ENCODE data around the gene GTF3C5.
"Not testable (repeated sequence)": the region's sequence is repeated elsewhere in the genome, so short reads cannot be mapped to it uniquely, and the experiment has no call there.

The GTF3C5 gene

GRCh38 chr9:132989414-132989996, 41.3 kb upstream of the GTF3C5 start:
- WGBS: 91% methylated on average over 23 of the region's 23 CpGs
- H3K4me3 ChIP-seq (ENCODE audit: low read length): no peak overlapping the region
- H3K36me3 ChIP-seq (ENCODE audit: insufficient read depth, low read length): no peaks in the 10 kb centered on the region
- H3K4me1 ChIP-seq (ENCODE audit: insufficient read depth, low read length): peaks cover 9% of the 10 kb centered on the region; the same call in 1 of the 2 replicates
- H3K27ac ChIP-seq (ENCODE audit: low read depth, low read length): no peak overlapping the region
- H3K27me3 ChIP-seq (ENCODE audit: insufficient read depth, low read length): no peaks in the 10 kb centered on the region; the same call in 1 of the 2 replicates
- H3K9ac ChIP-seq (ENCODE audit: low read depth, low read length): no peak overlapping the region
- no peaks in the 10 kb centered on the region for H3K9me3 ChIP-seq (ENCODE audit: insufficient read depth, low read depth, low read length)

GRCh38 chr9:132989998-132990557, 40.7 kb upstream of the GTF3C5 start:
- not testable (repeated sequence) for H3K9me3 ChIP-seq (ENCODE audit: insufficient read depth, low read depth, low read length); H3K36me3 ChIP-seq (ENCODE audit: insufficient read depth, low read length); H3K9ac ChIP-seq (ENCODE audit: low read depth, low read length); H3K27ac ChIP-seq (ENCODE audit: low read depth, low read length); H3K27me3 ChIP-seq (ENCODE audit: insufficient read depth, low read length); H3K4me3 ChIP-seq (ENCODE audit: low read length)
- peaks cover 12% of the 10 kb centered on the region; the same call in 1 of the 2 replicates for H3K4me1 ChIP-seq (ENCODE audit: insufficient read depth, low read length)
- 86% methylated on average over 4 of the region's 4 CpGs for WGBS

GRCh38 chr9:132990781-132991180, 40.0 kb upstream of the GTF3C5 start:
- Histone ChIP-seq H3K4me1 (ENCODE audit: insufficient read depth, low read length) (peaks cover 12% of the 10 kb centered on the region; the same call in 1 of the 2 replicates), H3K9me3 (ENCODE audit: insufficient read depth, low read depth, low read length) (no peaks in the 10 kb centered on the region), H3K4me3 (ENCODE audit: low read length) (no peak overlapping the region), H3K36me3 (ENCODE audit: insufficient read depth, low read length) (no peaks in the 10 kb centered on the region), H3K27ac (ENCODE audit: low read depth, low read length) (no peak overlapping the region), H3K9ac (ENCODE audit: low read depth, low read length) (no peak overlapping the region), H3K27me3 (ENCODE audit: insufficient read depth, low read length) (no peaks in the 10 kb centered on the region)
- 95% methylated on average over 14 of the region's 14 CpGs for WGBS

DNA sequence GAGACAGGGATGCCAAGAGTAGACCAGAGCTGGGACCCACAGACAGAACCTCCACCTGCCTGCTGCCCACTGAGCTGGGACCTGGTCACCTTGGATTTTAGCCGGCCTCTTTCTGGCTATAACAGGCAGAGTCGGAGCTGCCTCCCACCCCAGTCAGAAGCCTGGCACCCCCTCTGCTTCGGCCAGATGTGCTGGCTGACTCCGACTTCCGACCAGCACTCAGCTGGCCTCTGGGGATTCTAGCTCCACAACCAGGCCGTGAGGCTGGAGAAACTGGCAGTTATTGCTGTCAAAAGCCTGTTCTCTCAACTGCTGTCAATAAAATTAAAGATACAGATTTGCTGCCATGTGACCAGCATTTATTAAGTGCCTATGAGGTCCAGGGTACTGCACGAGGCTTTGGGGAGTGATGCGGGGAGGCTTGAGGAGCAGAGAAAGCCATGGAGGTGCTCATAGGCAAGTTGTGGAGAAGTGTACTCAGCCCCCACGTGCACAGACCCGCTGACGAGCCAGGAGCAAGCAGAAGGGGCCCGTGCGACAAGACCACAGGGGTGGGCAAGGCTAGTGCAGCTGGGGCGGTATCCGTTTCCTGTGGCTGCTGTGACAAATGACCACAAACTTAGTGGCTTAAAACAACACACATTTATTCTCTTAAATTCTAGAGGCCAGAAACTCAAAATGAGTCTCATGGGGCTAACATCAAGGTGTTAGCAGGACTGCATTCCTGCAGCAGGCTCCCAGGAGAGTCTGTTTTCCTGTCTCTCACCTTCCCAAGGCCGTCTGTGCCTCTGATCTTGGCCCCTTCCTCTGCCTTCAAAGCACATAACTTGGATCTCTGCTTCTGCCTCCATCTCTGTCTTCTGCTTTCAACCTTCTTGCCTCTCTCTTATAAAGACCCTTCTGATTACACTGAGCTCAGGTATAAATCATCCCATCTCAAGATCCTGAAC, 39.2 kb upstream of the GTF3C5 start:
- H3K36me3 ChIP-seq (ENCODE audit: insufficient read depth, low read length): no peaks in the 10 kb centered on the region
- H3K9me3 ChIP-seq (ENCODE audit: insufficient read depth, low read depth, low read length): no peaks in the 10 kb centered on the region
- no peaks in the 10 kb centered on the region for H3K27me3 ChIP-seq (ENCODE audit: insufficient read depth, low read length)
- no peak overlapping the region for H3K9ac ChIP-seq (ENCODE audit: low read depth, low read length)
- WGBS: 81% methylated on average over 16 of the region's 16 CpGs
- no peak overlapping the region for H3K27ac ChIP-seq (ENCODE audit: low read depth, low read length)
- H3K4me1 ChIP-seq (ENCODE audit: insufficient read depth, low read length): peaks cover 12% of the 10 kb centered on the region; the same call in 1 of the 2 replicates
- H3K4me3 ChIP-seq (ENCODE audit: low read length): no peak overlapping the region

GRCh38 chr9:132993511-132993939, 37.3 kb upstream of the GTF3C5 start:
- Histone ChIP-seq H3K4me1 (ENCODE audit: insufficient read depth, low read length) (peaks cover 12% of the 10 kb centered on the region; the same call in 1 of the 2 replicates), H3K4me3 (ENCODE audit: low read length) (no peak overlapping the region), H3K9ac (ENCODE audit: low read depth, low read length) (no peak overlapping the region), H3K27ac (ENCODE audit: low read depth, low read length) (no peak overlapping the region), H3K36me3 (ENCODE audit: insufficient read depth, low read length) (no peaks in the 10 kb centered on the region), H3K27me3 (ENCODE audit: insufficient read depth, low read length) (no peaks in the 10 kb centered on the region), H3K9me3 (ENCODE audit: insufficient read depth, low read depth, low read length) (no peaks in the 10 kb centered on the region)
- WGBS: 87% methylated on average over 14 of the region's 14 CpGs

DNA sequence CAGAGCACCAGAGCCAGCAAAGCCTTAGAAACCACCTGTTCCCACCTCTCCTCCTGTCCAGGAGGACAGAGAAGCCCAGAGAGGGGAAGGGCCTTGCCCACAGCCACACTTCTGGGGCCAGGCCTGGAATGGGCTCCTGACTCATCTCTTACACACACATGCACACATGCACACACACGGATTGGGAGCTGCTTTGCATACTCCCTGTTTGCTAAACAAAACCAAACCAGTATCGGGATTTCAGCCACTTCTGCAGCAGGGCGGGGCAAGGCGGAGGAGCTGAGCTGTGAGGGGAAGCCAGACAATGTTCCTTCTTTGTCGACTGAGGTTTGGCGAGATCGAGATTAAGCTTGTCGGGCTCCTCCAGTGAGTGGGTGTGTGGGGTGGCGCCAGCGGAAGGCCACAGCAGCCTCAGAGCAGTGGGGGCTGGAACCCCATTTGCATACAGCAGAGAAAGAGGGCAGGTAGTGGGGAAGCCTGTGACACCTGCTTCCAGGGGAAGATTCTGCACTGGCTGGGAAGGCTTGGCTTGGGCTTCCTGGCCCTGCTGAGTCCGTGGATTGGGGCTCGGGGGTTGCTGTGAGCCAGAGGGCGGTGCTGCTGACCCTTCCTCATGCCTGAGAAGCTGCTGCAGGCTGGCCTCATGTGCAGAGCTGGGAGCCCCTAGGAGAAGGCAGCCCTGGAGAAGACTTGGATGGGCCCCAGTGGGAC, 36.2 kb upstream of the GTF3C5 start:
- H3K27me3 ChIP-seq (ENCODE audit: insufficient read depth, low read length): peaks cover 7% of the 10 kb centered on the region
- no peak overlapping the region for H3K4me3 ChIP-seq (ENCODE audit: low read length)
- no peak overlapping the region for H3K9ac ChIP-seq (ENCODE audit: low read depth, low read length)
- no peaks in the 10 kb centered on the region for H3K36me3 ChIP-seq (ENCODE audit: insufficient read depth, low read length)
- 54% methylated on average over 13 of the region's 13 CpGs for WGBS
- H3K4me1 ChIP-seq (ENCODE audit: insufficient read depth, low read length): peaks cover 12% of the 10 kb centered on the region; the same call in 1 of the 2 replicates
- H3K27ac ChIP-seq (ENCODE audit: low read depth, low read length): no peak overlapping the region
- no peaks in the 10 kb centered on the region for H3K9me3 ChIP-seq (ENCODE audit: insufficient read depth, low read depth, low read length)

- Histone ChIP-seq H3K9me3 (ENCODE audit: insufficient read depth, low read depth, low read length) (no peaks in the 10 kb centered on the region), H3K4me3 (ENCODE audit: low read length) (no peak overlapping the region), H3K27ac (ENCODE audit: low read depth, low read length) (no peak overlapping the region), H3K27me3 (ENCODE audit: insufficient read depth, low read length) (peaks cover 12% of the 10 kb centered on the region), H3K36me3 (ENCODE audit: insufficient read depth, low read length) (no peaks in the 10 kb centered on the region), H3K4me1 (ENCODE audit: insufficient read depth, low read length) (peaks cover 12% of the 10 kb centered on the region; the same call in 1 of the 2 replicates), H3K9ac (ENCODE audit: low read depth, low read length) (no peak overlapping the region)
- 87% methylated on average over 6 of the region's 6 CpGs for WGBS
Measured at GRCh38 chr9:132995121-132995420, 35.7 kb upstream of the GTF3C5 start.

- no peak overlapping the region for H3K4me3 ChIP-seq (ENCODE audit: low read length)
- no peaks in the 10 kb centered on the region for H3K9me3 ChIP-seq (ENCODE audit: insufficient read depth, low read depth, low read length)
- H3K36me3 ChIP-seq (ENCODE audit: insufficient read depth, low read length): no peaks in the 10 kb centered on the region
- no peak overlapping the region for H3K27ac ChIP-seq (ENCODE audit: low read depth, low read length)
- H3K4me1 ChIP-seq (ENCODE audit: insufficient read depth, low read length): peaks cover 12% of the 10 kb centered on the region; the same call in 1 of the 2 replicates
- WGBS: 88% methylated on average over 8 of the region's 8 CpGs
- peaks cover 19% of the 10 kb centered on the region for H3K27me3 ChIP-seq (ENCODE audit: insufficient read depth, low read length)
- H3K9ac ChIP-seq (ENCODE audit: low read depth, low read length): no peak overlapping the region
Measured at GRCh38 chr9:132995879-132996278, 34.9 kb upstream of the GTF3C5 start.

GRCh38 chr9:132996526-132996925, 34.3 kb upstream of the GTF3C5 start:
- 77% methylated on average over 13 of the region's 13 CpGs for WGBS
- Histone ChIP-seq H3K36me3 (ENCODE audit: insufficient read depth, low read length) (no peaks in the 10 kb centered on the region), H3K4me3 (ENCODE audit: low read length) (no peak overlapping the region), H3K27me3 (ENCODE audit: insufficient read depth, low read length) (peaks cover 21% of the 10 kb centered on the region), H3K4me1 (ENCODE audit: insufficient read depth, low read length) (peaks cover 12% of the 10 kb centered on the region; the same call in 1 of the 2 replicates), H3K27ac (ENCODE audit: low read depth, low read length) (no peak overlapping the region), H3K9ac (ENCODE audit: low read depth, low read length) (no peak overlapping the region), H3K9me3 (ENCODE audit: insufficient read depth, low read depth, low read length) (no peaks in the 10 kb centered on the region)

DNA sequence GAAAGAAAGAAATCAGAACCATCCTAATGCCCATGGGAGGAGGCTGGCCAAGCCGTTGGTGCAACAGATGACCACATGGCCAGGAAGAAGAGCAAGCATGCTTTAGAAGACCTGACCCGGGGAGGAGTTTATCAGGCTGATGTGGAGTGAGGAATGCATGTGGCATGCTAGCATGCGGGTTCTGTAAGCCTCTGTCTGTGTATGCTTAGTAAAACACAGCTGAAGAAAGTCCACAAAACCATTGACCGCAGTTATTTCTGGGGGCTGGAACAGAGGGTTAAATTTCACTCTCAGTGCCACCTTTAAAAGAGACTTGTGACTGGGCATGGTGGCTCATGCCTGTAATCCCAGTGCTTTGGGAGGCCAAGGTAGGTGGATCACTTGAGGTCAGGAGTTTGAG, 33.2 kb upstream of the GTF3C5 start:
- H3K9me3 ChIP-seq (ENCODE audit: insufficient read depth, low read depth, low read length): no peaks in the 10 kb centered on the region
- H3K36me3 ChIP-seq (ENCODE audit: insufficient read depth, low read length): no peaks in the 10 kb centered on the region
- H3K4me3 ChIP-seq (ENCODE audit: low read length): no peak overlapping the region
- no peak overlapping the region for H3K9ac ChIP-seq (ENCODE audit: low read depth, low read length)
- peaks cover 12% of the 10 kb centered on the region for H3K4me1 ChIP-seq (ENCODE audit: insufficient read depth, low read length)
- H3K27me3 ChIP-seq (ENCODE audit: insufficient read depth, low read length): peaks cover 31% of the 10 kb centered on the region
- H3K27ac ChIP-seq (ENCODE audit: low read depth, low read length): no peak overlapping the region
- WGBS: 90% methylated on average over 4 of the region's 4 CpGs

- WGBS: 96% methylated on average over 3 of the region's 4 CpGs
- not testable (repeated sequence) for H3K36me3 ChIP-seq (ENCODE audit: insufficient read depth, low read length); H3K27ac ChIP-seq (ENCODE audit: low read depth, low read length); H3K9me3 ChIP-seq (ENCODE audit: insufficient read depth, low read depth, low read length); H3K9ac ChIP-seq (ENCODE audit: low read depth, low read length); H3K4me3 ChIP-seq (ENCODE audit: low read length)
- H3K4me1 ChIP-seq (ENCODE audit: insufficient read depth, low read length): peaks cover 19% of the 10 kb centered on the region
- H3K27me3 ChIP-seq (ENCODE audit: insufficient read depth, low read length): peaks cover 38% of the 10 kb centered on the region
Measured at GRCh38 chr9:132998221-132998620, 32.6 kb upstream of the GTF3C5 start.
